Dendritic cell treated with granulocyte-macrophage colony-stimulating factor and Interleukin-4, amounts not matched to agents 40 ng/mL and 50 ng/mL, for 4 days (primary cell): Measurements from ENCODE around the gene CBX1.
"Not testable (repeated sequence)": the region's sequence is repeated elsewhere in the genome, so short reads cannot be mapped to it uniquely, and the experiment has no call there.

Experiments used
- H3K27ac Mint-ChIP-seq: one replicate; pipeline ENCODE4 v1.8.0; 2022; ENCODE audit warnings: mild to moderate bottlenecking, mixed read lengths
- H3K27me3 Mint-ChIP-seq: one replicate; pipeline ENCODE4 v1.8.0; 2022; ENCODE audit warnings: mild to moderate bottlenecking, mixed read lengths
- H3K36me3 Mint-ChIP-seq: one replicate; pipeline ENCODE4 v1.8.0; 2022; ENCODE audit warnings: low read depth, mixed read lengths
- H3K4me1 Mint-ChIP-seq: one replicate; pipeline ENCODE4 v1.8.0; 2022; ENCODE audit warnings: low read depth, mixed read lengths
- H3K4me3 Mint-ChIP-seq: one replicate; pipeline ENCODE4 v1.8.0; 2022; ENCODE audit warnings: mild to moderate bottlenecking, moderate library complexity, mixed read lengths
- H3K9me3 Mint-ChIP-seq: one replicate; pipeline ENCODE4 v1.8.0; 2022; ENCODE audit warnings: mixed read lengths
- intact Hi-C: fragments of 100-400 bp; cut with micrococcal nuclease; formaldehyde crosslinking; loops from one replicate; pipeline ENCODE4 v1.15.0; 2022

Gene CBX1

DNA sequence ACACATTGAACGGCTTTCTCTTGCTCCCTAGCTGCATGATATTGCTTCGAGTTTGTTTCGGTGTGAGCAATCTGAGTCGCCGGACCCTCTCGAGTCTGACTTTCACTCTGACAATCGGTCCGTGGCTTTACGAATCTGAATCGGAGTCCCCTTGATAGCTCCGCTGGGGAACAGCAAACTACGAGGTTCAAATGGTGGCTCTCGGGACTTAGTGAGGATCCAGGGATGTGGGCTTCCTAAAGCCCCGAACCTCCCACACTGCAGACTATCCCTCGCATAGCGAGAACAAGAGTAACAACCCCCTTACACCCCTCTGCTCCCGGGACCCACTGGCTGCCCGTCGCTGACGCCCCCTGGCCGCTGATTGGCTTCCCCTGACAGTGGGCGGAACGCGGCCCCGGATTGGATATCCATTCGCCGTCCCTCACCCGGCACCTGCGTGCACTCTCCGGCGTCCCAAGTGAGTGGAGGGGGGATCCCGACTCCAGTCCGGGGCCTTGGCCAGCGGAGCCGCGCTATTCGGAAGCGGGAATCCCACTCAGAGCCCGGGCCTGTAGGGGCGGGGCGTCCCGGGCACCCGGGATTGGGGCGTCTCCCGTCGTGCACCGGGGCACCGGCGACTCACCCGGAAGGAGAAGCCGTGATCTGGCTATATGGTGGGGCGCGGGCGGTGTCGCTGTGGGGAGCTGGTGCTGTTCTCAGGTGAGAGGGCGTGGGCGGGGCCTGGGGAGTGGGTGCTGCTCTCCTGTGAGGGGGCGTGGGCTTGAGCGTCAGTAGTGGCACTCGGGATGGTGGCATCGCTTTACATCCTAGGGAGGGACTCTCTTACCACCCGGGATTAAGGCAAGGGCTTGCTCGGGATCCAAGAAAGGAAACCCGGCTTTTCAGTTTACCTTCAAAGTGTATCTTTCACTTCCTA is 6.1 kb upstream of the CBX1 start, which contains the start of gene SNX11:
Gene SNX11 (plus strand): TSS at position 630 of the 919 bp plus-strand sequence. CDS start 4,278 bp downstream, outside the sequence.
- H3K9me3 Mint-ChIP-seq, result no peaks in the 10 kb centered on the region
- peaks cover 73% of the 10 kb centered on the region for H3K4me1 Mint-ChIP-seq
- peak within 1 kb of the TSS; percentile 96 for H3K27ac Mint-ChIP-seq
- peaks cover 35% of the 10 kb centered on the region for H3K36me3 Mint-ChIP-seq
- intact Hi-C loops, result loop anchor here (2.0 kb wide), 1 partner anchor 59 kb away; the partner anchor contains the start of gene NFE2L1
- no peaks in the 10 kb centered on the region for H3K27me3 Mint-ChIP-seq
- H3K4me3 Mint-ChIP-seq, result peak within 1 kb of the TSS; percentile 95

DNA sequence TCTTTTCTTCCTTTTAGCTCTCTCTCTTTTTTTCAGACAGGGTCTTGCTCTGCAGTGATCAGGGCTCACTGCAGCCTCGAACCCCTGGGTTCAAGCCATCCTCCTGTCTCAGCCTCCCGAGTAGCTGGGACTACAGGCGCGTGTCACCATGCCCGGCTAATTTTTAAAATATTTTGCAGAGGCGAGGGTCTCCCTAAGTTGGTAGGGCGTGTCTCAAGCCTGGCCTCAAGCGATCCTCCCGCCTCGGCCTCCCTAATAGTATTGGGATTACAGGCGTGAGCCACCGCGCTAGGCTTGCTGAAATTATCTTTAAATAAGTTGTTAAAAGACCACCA is 5.5 kb upstream of the CBX1 start:
- intact Hi-C loops, result loop anchor here (2.0 kb wide), 1 partner anchor 58 kb away; the partner anchor contains the start of gene NFE2L1
- H3K9me3 Mint-ChIP-seq, result no peaks in the 10 kb centered on the region

DNA sequence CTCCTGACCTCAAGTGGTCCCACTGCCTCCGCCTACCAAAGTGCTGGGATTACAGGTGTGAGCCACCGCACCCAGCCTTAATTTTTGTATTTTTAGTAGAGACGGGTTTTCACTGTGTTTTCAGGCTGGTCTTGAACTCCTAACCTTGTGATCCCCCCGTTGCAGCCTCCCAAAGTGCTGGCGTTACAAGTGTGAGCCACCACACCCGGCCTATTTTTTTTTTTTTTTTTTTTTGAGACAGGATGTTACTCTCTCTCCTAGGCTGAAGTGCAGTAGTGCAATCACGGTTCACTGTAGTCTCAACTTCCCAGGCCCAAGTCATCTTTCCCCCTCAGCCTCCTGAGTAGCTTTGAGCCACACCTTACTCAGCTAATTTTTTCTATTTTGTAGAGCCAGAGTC is 3.2 kb upstream of the CBX1 start:
- H3K27me3 Mint-ChIP-seq, result no peaks in the 10 kb centered on the region
- intact Hi-C loops, result no loop called here
- peaks cover 30% of the 10 kb centered on the region for H3K36me3 Mint-ChIP-seq
- no peak overlapping the region for H3K4me3 Mint-ChIP-seq
- H3K9me3 Mint-ChIP-seq, result no peaks in the 10 kb centered on the region
- peak overlapping the region; percentile 26 for H3K27ac Mint-ChIP-seq
- peaks cover 67% of the 10 kb centered on the region for H3K4me1 Mint-ChIP-seq

More for the DNA sequence above, 5.5 kb upstream of the CBX1 start:
- H3K36me3 Mint-ChIP-seq, result peaks cover 29% of the 10 kb centered on the region
- peak overlapping the region; percentile 95 for H3K4me3 Mint-ChIP-seq
- H3K27ac Mint-ChIP-seq, result peak overlapping the region; percentile 96
- H3K27me3 Mint-ChIP-seq, result no peaks in the 10 kb centered on the region
- H3K4me1 Mint-ChIP-seq, result peaks cover 73% of the 10 kb centered on the region

- Mint-ChIP-seq H3K4me3 (peak overlapping the region; percentile 9), H3K27me3 (no peaks in the 10 kb centered on the region), H3K4me1 (peaks cover 67% of the 10 kb centered on the region), H3K27ac (peak overlapping the region; percentile 95), H3K9me3 (no peaks in the 10 kb centered on the region), H3K36me3 (peaks cover 36% of the 10 kb centered on the region)
- intact Hi-C loops, result no loop called here
These were observed 1.8 kb upstream of the CBX1 start for GRCh38 chr17:48102798-48103715.

DNA sequence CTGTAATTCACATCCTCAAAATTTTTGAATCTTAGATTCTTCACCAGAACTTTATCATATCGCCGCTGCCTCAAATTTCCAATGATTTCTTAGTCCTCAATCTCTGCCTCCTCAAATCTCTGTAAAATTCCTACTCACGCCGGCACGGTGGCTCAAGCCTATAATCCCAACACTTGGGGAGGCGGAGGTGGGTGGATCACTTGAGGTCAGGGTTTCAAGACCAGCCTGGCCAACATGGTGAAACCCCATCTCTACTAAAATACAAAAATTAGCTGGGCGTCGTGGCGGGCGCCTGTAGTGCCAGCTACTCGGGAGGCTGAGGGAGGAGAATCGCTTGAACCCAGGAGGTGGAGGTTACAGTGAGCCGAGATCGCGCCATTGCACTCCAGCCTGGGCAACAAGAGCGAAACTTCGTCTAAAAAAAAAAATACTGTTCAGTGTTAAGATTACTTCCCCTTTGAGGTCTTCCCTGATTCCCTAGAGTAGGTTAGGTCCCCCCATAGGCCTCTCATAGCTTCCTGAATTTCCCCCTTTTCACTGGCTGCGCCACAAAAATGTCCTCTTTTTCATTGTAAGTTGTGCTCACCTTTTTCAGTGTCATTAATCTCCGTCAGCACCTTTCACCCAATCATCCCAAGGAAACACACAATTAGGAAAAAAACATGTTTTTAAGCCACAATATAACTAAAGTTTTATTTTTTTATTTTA is 919 bp upstream of the CBX1 start:
- Mint-ChIP-seq H3K4me3 (peak overlapping the region; percentile 59), H3K9me3 (no peaks in the 10 kb centered on the region), H3K36me3 (peaks cover 28% of the 10 kb centered on the region), H3K4me1 (peaks cover 68% of the 10 kb centered on the region), H3K27me3 (no peaks in the 10 kb centered on the region), H3K27ac (peak overlapping the region; percentile 95)
- intact Hi-C loops, result no loop called here

- peak overlapping the region; percentile 95 for H3K27ac Mint-ChIP-seq
- no peaks in the 10 kb centered on the region for H3K9me3 Mint-ChIP-seq
- peaks cover 27% of the 10 kb centered on the region for H3K36me3 Mint-ChIP-seq
- intact Hi-C loops, result no loop called here
- H3K27me3 Mint-ChIP-seq, result no peaks in the 10 kb centered on the region
- peak overlapping the region; percentile 96 for H3K4me3 Mint-ChIP-seq
- peaks cover 54% of the 10 kb centered on the region for H3K4me1 Mint-ChIP-seq
These were observed 677 bp downstream of the CBX1 start for GRCh38 chr17:48100591-48101011.

DNA sequence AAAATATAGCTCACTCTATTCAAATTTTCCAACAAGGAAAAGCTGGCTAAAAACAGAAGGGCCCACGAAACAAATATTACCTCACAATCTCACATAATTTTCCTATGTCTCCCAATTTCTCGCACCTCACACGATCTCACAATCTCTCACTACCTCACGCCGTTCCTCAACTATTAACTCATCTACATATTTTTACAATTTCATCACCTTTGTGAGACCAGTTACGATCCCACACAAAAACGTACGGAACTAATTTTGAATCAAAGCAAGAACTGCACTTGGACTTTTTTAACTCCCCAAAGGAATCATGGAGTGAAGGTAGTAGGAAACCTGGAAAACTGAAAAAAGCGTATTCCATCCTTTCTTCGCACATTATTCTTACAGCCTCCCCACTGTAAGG is 1.1 kb downstream of the CBX1 start:
- Mint-ChIP-seq H3K4me1 (peaks cover 54% of the 10 kb centered on the region), H3K4me3 (peak overlapping the region; percentile 96), H3K27ac (peak overlapping the region; percentile 95), H3K36me3 (peaks cover 30% of the 10 kb centered on the region), H3K9me3 (no peaks in the 10 kb centered on the region), H3K27me3 (no peaks in the 10 kb centered on the region)
- intact Hi-C loops, result no loop called here

DNA sequence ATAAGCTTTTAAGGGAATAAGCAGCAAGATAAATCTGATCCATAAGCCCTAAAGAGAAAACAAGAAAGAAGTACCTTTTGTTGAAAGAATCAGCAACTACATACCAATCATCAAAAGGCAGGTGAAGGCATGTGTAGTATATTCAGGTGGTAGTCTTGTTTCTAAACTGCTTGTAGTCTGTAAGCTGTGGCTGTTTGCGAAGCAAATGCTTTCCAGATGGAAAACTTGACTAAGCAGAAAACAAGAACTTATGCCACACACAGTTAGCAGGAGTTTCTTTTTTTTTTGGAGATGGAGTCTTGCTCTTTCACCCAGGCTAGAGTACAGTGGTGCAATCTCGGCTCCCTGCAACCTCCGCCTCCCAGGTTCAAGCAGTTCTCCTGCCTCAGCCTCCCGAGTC is 5.7 kb downstream of the CBX1 start:
- Mint-ChIP-seq H3K36me3 (peaks cover 41% of the 10 kb centered on the region), H3K27me3 (no peaks in the 10 kb centered on the region), H3K4me3 (no peak overlapping the region), H3K27ac (no peak overlapping the region), H3K4me1 (peaks cover 21% of the 10 kb centered on the region), H3K9me3 (no peaks in the 10 kb centered on the region)
- intact Hi-C loops, result no loop called here

DNA sequence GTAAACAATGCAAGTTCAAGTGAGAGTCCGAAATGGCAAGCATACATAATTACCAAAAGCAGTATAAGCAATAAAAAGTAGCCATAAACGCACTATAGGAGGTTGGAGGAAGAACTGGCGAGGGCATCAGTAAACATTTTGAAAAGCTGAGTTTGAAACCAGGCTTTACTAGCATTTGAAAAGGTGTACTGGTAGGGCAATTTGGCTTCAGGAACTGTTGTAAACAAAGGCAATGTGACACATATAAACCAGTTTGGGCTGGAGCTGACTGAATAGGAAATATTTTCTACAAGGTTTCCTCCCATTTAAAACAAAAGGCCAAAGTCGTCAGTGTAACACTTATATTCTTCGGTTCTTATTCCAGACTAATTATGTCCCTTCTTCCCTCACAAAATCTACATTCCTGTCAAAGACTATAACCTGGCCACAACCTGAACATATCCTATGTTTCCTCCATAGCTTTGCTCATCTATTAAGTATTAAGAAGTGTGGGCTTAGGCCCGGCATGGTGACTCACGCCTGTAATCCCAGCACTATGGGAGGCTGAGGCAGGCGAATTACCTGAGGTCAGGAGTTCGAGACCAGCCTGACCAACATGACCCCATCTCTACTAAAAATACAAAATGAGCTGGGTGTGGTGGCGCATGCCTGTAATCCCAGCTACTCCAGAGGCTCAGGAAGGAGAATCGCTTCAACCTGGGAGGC is 7.8 kb downstream of the CBX1 start:
- Mint-ChIP-seq H3K9me3 (no peaks in the 10 kb centered on the region), H3K4me3 (no peak overlapping the region)

DNA sequence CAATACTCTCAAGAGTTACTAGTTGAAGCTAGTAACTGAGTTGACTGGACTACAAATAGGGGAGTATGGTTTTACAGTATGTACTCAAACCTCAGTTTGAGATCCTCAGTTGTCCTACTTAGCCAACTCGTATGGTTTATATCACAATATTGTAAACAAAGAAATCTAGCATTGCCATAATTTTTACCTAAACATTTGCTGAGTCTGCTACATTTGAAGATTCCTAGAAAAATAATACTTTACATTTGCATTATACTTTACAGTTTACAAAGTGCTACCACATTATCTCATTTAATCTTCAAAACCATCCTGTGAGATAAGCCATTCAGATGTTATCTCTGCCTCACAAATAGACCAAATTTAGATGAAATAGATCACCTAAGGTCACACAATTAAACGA is 16.3 kb downstream of the CBX1 start:
- Mint-ChIP-seq H3K27ac (no peak overlapping the region), H3K36me3 (peaks cover 9% of the 10 kb centered on the region), H3K4me1 (no peaks in the 10 kb centered on the region), H3K27me3 (no peaks in the 10 kb centered on the region), H3K9me3 (no peaks in the 10 kb centered on the region), H3K4me3 (no peak overlapping the region)
- intact Hi-C loops, result no loop called here

More for the DNA sequence above, 7.8 kb downstream of the CBX1 start:
- intact Hi-C loops, result loop anchor here (5.0 kb wide), 1 partner anchor 34 kb away; no protein-coding TSS in a partner anchor
- H3K36me3 Mint-ChIP-seq, result peaks cover 33% of the 10 kb centered on the region
- no peaks in the 10 kb centered on the region for H3K27me3 Mint-ChIP-seq
- H3K27ac Mint-ChIP-seq, result no peak overlapping the region
- H3K4me1 Mint-ChIP-seq, result peaks cover 7% of the 10 kb centered on the region

DNA sequence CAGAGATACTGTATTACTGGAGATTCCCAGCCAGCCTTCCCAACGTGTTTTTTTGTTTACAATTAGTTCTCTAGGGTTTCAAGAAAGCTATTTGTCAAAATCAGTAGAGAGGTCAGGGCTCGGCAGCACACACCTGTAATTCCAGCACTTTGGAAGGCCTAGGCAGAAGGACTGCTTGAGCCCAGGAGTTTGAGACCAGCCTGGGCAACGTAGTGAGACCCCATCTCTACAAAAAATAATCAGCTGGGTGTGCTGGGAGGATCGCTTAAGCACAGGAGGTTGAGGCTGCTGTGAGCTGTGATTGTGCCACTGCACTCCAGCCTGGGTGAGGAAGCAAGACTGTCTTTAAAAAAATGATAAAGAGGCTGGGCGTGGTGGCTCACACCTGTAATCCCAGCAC is 19.4 kb downstream of the CBX1 start:
- Mint-ChIP-seq H3K4me1 (no peaks in the 10 kb centered on the region), H3K27ac (no peak overlapping the region), H3K36me3 (peaks cover 3% of the 10 kb centered on the region), H3K27me3 (no peaks in the 10 kb centered on the region), H3K4me3 (no peak overlapping the region), H3K9me3 (no peaks in the 10 kb centered on the region)
- intact Hi-C loops, result loop anchor here (2.0 kb wide), 1 partner anchor 49 kb away; no protein-coding TSS in a partner anchor

- intact Hi-C loops, H3K4me3 Mint-ChIP-seq, H3K27ac Mint-ChIP-seq, H3K4me1 Mint-ChIP-seq, H3K9me3 Mint-ChIP-seq, H3K27me3 Mint-ChIP-seq: not testable (repeated sequence)
- peaks cover 50% of the 10 kb centered on the region for H3K36me3 Mint-ChIP-seq
These were observed 24.1 kb downstream of the CBX1 start for GRCh38 chr17:48077152-48077551.
